HG03457 (cell line): ENCODE measurements around the gene H3-3A.
A peak's percentile ranks its signal among the peaks of the same experiment; 100 is the strongest.

Experiments used
- ATAC-seq: cut with Tn5 transposase; IDR thresholded peaks from one replicate; pipeline ENCODE4 v1.9.1; 2021; ENCODE audit warnings: moderate number of reproducible peaks; ENCODE audit not compliant: unreplicated experiment

Gene H3-3A

GRCh38 chr1:226110249-226111097, 48.0 kb downstream of the H3-3A start:
- ATAC-seq, result peak; percentile 72

- no peak for ATAC-seq
These were observed 48.8 kb downstream of the H3-3A start for GRCh38 chr1:226111098-226111882.

DNA sequence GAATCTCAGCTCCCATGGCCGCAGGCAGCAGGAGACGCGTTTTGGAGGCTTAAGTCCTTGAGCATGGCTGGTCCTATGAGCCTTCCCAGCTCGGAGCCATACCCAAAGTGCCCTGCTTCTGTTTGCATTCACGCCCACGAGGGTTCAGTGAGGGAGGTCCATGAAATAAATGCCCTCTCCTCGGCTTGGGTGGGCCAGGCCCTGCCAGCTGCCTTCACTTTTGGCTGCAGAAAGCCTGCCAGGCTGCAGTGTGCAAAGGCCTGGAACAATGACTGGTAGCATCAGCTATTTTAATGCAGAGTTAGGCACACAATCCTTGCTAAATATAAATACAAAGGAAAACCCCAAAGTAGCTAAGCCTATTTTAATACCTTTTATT, 49.4 kb downstream of the H3-3A start:
- ATAC-seq, result no peak

DNA sequence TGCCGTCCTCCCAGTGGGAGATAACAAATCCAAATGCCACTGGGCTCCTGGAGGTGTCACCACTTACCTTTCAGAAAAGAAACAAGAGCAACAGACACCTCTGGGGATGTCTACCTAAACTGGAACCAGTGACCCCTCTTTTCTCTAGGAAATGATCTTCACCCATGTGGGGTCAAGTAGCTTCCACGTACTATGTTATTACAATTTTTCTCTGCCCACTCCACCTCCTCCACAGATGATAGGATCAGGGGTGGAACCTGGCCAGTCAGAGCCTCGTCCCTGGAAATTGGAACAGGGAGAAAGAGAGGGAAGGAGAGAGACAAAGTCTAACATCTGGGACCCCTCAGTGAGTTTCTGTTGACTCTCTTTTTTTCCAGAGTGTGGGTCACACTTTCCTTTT, 50.1 kb downstream of the H3-3A start:
- ATAC-seq, result no peak

- ATAC-seq, result no peak
These were observed 54.2 kb downstream of the H3-3A start for GRCh38 chr1:226116673-226117072.

- no peak for ATAC-seq
These were observed 54.8 kb downstream of the H3-3A start for GRCh38 chr1:226117330-226117729.

DNA sequence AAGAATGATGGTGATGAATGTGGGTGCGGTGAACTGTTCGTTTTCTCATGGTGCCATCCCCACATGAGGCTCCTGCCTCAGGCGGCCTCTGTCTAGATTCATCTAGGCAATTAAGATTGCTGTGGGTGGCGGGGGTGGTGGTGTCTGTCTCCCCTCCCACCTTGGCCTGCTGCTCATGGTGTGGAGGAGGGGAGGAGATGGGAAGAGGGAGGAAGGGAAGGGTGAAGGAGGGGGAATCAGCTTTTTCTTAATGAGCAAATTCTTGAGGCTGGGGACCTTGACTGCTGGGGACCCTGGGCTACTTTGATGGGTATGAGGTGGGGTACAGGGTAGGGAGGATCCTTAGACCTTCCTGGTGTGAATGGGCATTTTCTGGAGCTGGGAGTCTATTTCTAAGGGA, 55.8 kb downstream of the H3-3A start:
- ATAC-seq, result no peak

- no peak for ATAC-seq
These were observed 56.7 kb downstream of the H3-3A start for GRCh38 chr1:226119169-226119568.

DNA sequence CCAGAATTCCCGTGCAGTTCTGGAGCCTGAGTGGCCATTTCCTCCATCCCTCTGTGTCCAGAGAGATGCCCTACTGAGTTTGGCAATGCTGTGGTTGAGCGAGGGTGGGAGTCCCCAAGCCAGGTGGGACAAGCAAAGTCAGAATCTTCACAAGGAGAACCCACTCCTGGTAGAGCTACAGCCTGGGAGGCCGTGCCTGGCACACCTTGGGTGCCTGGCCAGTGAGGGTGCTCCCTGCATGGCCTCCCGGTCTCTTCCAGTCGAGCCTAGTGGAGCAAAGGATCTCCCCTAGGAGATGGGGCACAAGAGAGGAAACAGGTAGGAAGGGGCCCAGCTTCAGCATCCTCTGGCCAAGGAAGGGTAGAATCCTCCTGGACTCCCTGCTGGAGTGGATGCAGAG, 57.9 kb downstream of the H3-3A start:
- no peak for ATAC-seq

DNA sequence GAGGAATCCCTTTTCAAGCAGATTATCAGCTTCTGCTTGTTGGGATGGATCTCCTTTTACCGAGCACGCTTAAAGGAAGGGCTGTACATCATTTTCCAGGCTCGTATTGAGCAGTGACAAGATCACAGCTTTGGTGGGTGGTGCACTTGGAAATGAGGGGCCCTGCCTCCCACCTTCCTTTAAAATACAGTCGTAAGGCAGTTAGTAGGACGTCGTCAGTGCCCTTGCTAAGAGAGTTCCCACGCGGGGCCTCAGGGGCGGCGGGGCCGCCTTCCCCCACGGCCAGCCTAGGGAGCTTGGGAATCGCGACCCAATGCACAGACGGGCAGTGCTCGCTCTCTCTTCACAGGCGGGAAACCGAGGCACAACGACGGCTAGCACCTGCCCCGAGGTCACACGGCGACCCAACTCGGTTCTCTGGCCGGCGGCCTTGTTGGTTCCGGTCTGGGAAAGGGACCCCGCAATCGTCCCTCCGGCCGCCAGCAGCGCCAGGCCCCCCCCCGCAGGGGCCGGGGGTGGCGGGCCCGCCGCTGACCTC, 58.6 kb downstream of the H3-3A start:
- ATAC-seq, result no peak
